Smooth muscle cell (in vitro differentiated cells): ENCODE data around the gene RASSF5. TPM values are rescaled to one million over a fixed set of nuclear protein-coding genes. Genes with fewer than 3 reads are reported as not detected.

Experiments
- DNase-seq: peaks from one replicate; lab custom pipeline; 2025; ENCODE audit not compliant: unreplicated experiment; lab: John Stamatoyannopoulos, UW
- H2AFZ ChIP-seq: fragments of 200-600 bp; sonication (generic); 2 replicates; pipeline ENCODE4 v1.6.0; 2016; ENCODE audit warnings: antibody characterized with exemption, low read depth, mild to moderate bottlenecking
- H3F3A ChIP-seq: fragments of 200-600 bp; sonication (generic); 2 replicates; pipeline ENCODE4 v1.6.0; 2017; ENCODE audit warnings: antibody characterized with exemption, low read depth
- H3K27ac ChIP-seq: fragments of 200-600 bp; sonication (generic); 2 replicates; pipeline ENCODE4 v1.5.1; 2016; ENCODE audit warnings: low read depth, mild to moderate bottlenecking
- H3K27me3 ChIP-seq: fragments of 200-600 bp; sonication (generic); 2 replicates; pipeline ENCODE4 v1.6.1; 2016; ENCODE audit warnings: low read depth, mild to moderate bottlenecking
- H3K36me3 ChIP-seq: fragments of 200-600 bp; sonication (generic); 2 replicates; pipeline ENCODE4 v1.5.1; 2016; ENCODE audit warnings: low read depth
- H3K4me1 ChIP-seq: fragments of 200-600 bp; sonication (generic); 2 replicates; pipeline ENCODE4 v1.5.1; 2016; ENCODE audit warnings: low read depth
- H3K4me2 ChIP-seq: fragments of 200-600 bp; sonication (generic); 2 replicates; pipeline ENCODE4 v1.6.0; 2016; ENCODE audit warnings: mild to moderate bottlenecking
- H3K4me3 ChIP-seq: fragments of 200-600 bp; sonication (generic); 2 replicates; pipeline ENCODE4 v1.5.1; 2016; ENCODE audit warnings: mild to moderate bottlenecking
- H3K79me2 ChIP-seq: fragments of 200-600 bp; sonication (generic); 2 replicates; pipeline ENCODE4 v1.6.0; 2016; ENCODE audit warnings: low read depth, mild to moderate bottlenecking
- H3K9ac ChIP-seq: fragments of 200-600 bp; sonication (generic); 2 replicates; pipeline ENCODE4 v1.6.0; 2016; ENCODE audit warnings: low read depth
- H3K9me3 ChIP-seq: fragments of 200-600 bp; sonication (generic); replicated peaks from 2 replicates; pipeline ENCODE4 v1.5.1; 2016; ENCODE audit warnings: low read depth
- H4K20me1 ChIP-seq: fragments of 200-600 bp; sonication (generic); 2 replicates; pipeline ENCODE4 v1.6.0; 2016; ENCODE audit warnings: low read depth
- WGBS: methylation state at CpG from one replicate; pipeline ENCODE4 v1.1.7; 2016; ENCODE audit warnings: low lambda C conversion rate; 5-methylcytosine and 5-hydroxymethylcytosine counted together
- polyA plus RNA-seq: library from polyadenylated mRNA; unstranded; fragments of >200 nt; fragmentation: Nextera tagmentation; extraction: Ambion mirVana; gene quantifications from 2 replicates; pipeline ENCODE4 v1.2.1, GENCODE V29; 2016
- total RNA-seq: library from RNA; depleted of rRNA; stranded (reverse); fragments of >200 nt; gene quantifications from 2 replicates; pipeline ENCODE4 v1.2.3, GENCODE V29; 2014
- TF ChIP-seq, protein P1 (sequence below): fragments of 200-600 bp; sonication (generic); IDR thresholded peaks from 2 replicates; pipeline ENCODE4 v1.5.1; 2017; ENCODE audit warnings: borderline replicate concordance, mild to moderate bottlenecking, antibody characterized with exemption; ENCODE audit not compliant: insufficient read depth, poor library complexity, severe bottlenecking

RASSF5 gene
- total and polyA plus RNA-seq, 2 experiments from 2014 or later: 2.6 to 3.3 TPM

DNA sequence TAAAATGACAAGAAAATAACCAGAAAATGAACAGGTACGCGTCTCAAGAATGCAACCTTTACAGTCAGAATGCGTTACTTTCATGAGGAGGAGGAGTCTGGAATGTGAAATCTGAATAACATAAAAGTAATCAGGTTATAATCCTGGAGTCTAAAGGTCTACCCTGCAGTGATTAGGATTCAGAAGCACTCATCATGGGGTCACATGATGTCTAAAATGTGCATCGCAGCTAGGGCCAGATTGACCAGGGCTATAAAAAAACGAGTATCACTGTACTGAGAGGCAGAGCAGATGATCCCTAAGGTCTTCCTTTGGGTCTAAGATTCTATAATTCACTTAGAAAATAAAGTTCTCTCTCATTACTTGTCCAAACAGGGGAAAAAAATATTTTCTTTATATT lies 97.5 kb downstream of the RASSF5 start:
- Histone ChIP-seq H3K9me3 (no peaks in the 10 kb centered on the region), H3K27me3 (no peaks in the 10 kb centered on the region), H2AFZ (no peak overlapping the region), H3K4me2 (no peak overlapping the region), H3F3A (no peaks in the 10 kb centered on the region), H3K9ac (no peak overlapping the region), H3K4me3 (no peak overlapping the region), H3K27ac (no peak overlapping the region), H3K4me1 (no peaks in the 10 kb centered on the region), H3K36me3 (no peaks in the 10 kb centered on the region), H4K20me1 (no peaks in the 10 kb centered on the region), H3K79me2 (no peaks in the 10 kb centered on the region)
- no peak for DNase-seq
- TF ChIP-seq, protein P1, sequence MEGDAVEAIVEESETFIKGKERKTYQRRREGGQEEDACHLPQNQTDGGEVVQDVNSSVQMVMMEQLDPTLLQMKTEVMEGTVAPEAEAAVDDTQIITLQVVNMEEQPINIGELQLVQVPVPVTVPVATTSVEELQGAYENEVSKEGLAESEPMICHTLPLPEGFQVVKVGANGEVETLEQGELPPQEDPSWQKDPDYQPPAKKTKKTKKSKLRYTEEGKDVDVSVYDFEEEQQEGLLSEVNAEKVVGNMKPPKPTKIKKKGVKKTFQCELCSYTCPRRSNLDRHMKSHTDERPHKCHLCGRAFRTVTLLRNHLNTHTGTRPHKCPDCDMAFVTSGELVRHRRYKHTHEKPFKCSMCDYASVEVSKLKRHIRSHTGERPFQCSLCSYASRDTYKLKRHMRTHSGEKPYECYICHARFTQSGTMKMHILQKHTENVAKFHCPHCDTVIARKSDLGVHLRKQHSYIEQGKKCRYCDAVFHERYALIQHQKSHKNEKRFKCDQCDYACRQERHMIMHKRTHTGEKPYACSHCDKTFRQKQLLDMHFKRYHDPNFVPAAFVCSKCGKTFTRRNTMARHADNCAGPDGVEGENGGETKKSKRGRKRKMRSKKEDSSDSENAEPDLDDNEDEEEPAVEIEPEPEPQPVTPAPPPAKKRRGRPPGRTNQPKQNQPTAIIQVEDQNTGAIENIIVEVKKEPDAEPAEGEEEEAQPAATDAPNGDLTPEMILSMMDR: no peak
- WGBS: 94% methylated on average over 5 of the region's 5 CpGs

DNA sequence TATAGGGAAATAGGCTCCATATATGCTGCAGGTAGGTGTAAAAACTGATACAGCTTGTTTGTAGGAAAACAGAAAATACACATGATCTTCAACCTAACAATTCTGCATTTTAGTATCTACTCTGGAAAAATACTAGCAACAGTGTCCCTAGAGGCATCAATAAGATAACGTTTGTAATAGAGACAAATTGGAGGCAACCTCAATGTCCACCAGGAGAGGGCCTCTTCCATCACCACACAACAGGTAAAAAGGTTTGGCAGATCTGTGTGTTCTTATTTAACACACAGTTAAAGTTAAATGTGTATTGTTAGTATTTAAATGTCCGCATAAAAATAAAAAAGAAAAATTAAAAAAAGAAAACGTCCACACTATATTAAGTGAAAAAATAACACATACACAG lies 99.5 kb downstream of the RASSF5 start:
- no peak for DNase-seq
- TF ChIP-seq, protein P1: peak; percentile 32
- no peaks in the 10 kb centered on the region for H3K36me3 ChIP-seq

DNA sequence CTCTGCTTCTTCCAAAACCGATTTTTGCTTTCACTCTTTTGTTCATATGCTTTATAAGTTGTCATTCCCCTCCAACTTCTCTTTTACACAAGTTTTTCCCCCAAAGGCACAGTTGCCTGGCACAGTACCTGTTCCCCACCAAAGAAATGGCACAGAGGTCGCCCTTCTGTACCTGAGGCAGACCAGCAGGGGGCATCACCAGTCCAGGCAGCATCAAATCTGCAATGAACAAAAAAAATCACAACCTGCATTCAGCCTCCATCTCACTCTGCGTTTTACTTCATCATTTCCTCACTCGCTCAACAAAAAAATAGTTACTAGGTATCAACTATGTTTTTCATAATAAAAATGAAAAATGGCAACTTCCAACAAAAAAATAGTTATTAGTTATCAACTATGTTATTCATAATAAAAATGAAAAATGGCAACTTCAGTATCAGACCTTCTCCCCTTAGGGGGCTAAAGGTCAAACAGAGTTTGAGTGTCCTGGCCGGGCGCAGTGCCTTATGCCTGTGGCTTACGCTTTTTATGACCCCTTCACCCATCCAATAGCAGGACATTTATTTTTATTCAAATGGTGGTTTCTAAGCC lies 100.9 kb downstream of the RASSF5 start:
- TF ChIP-seq, protein P1: peak; percentile 65
- no peaks in the 10 kb centered on the region for H3K36me3 ChIP-seq
- no peak overlapping the region for H2AFZ ChIP-seq
- no peak for DNase-seq
- H3K27ac ChIP-seq: no peak overlapping the region
- peaks cover 6% of the 10 kb centered on the region for H3K4me1 ChIP-seq
- H3K4me2 ChIP-seq: no peak overlapping the region
- no peak overlapping the region for H3K4me3 ChIP-seq
- no peaks in the 10 kb centered on the region for H3K27me3 ChIP-seq
- no peaks in the 10 kb centered on the region for H3K9me3 ChIP-seq
- WGBS: 83% methylated on average over 7 of the region's 7 CpGs
- no peak overlapping the region for H3K9ac ChIP-seq
- H3K79me2 ChIP-seq: peaks cover 11% of the 10 kb centered on the region
- H4K20me1 ChIP-seq: no peaks in the 10 kb centered on the region
- no peaks in the 10 kb centered on the region for H3F3A ChIP-seq

More for the DNA sequence above, 99.5 kb downstream of the RASSF5 start:
- H3K4me1 ChIP-seq: peaks cover 6% of the 10 kb centered on the region
- no peaks in the 10 kb centered on the region for H3K9me3 ChIP-seq
- no peak overlapping the region for H3K9ac ChIP-seq
- no peak overlapping the region for H2AFZ ChIP-seq
- no peak overlapping the region for H3K4me3 ChIP-seq
- 67% methylated on average over 3 of the region's 3 CpGs for WGBS
- no peaks in the 10 kb centered on the region for H3K27me3 ChIP-seq
- no peak overlapping the region for H3K4me2 ChIP-seq
- H3K79me2 ChIP-seq: peaks cover 11% of the 10 kb centered on the region
- no peaks in the 10 kb centered on the region for H4K20me1 ChIP-seq
- no peak overlapping the region for H3K27ac ChIP-seq
- H3F3A ChIP-seq: no peaks in the 10 kb centered on the region
